GM23338 (cell line): ENCODE results near the gene SLC9C2. TPM values are rescaled to one million over a fixed set of nuclear protein-coding genes. Genes with fewer than 3 reads are reported as not detected.
A peak's percentile ranks its signal among the peaks of the same experiment; 100 is the strongest.

Source experiments
- ATAC-seq: fragments of 200-7000 bp; cut with Tn5 transposase; 3 replicates; pipeline ENCODE4 v1.9.1; 2020
- DNase-seq: peaks from one replicate; pipeline ENCODE4 v3.0.0-alpha.2; 2015; ENCODE audit warnings: low spot score
- H2AFZ ChIP-seq: fragments of 200-600 bp; sonication (generic); 2 replicates; pipeline ENCODE4 v1.8.0; 2016; ENCODE audit warnings: antibody characterized with exemption, mild to moderate bottlenecking, moderate library complexity
- H3F3A ChIP-seq: fragments of 200-600 bp; sonication (generic); replicated peaks from 2 replicates; pipeline ENCODE4 v1.8.0; 2017; ENCODE audit warnings: antibody characterized with exemption, mixed run types, low read depth
- H3K27ac ChIP-seq: fragments of 200-600 bp; sonication (generic); 2 replicates; pipeline ENCODE4 v1.6.1; 2016; ENCODE audit warnings: low read depth
- H3K27me3 ChIP-seq: fragments of 200-600 bp; sonication (generic); 2 replicates; pipeline ENCODE4 v1.8.0; 2016; ENCODE audit warnings: mild to moderate bottlenecking, mixed run types, moderate library complexity; ENCODE audit not compliant: insufficient read depth
- H3K36me3 ChIP-seq: fragments of 200-600 bp; sonication (generic); 2 replicates; pipeline ENCODE4 v1.8.0; 2016; ENCODE audit warnings: mild to moderate bottlenecking; ENCODE audit not compliant: insufficient read depth
- H3K4me1 ChIP-seq: fragments of 200-600 bp; sonication (generic); 2 replicates; pipeline ENCODE4 v1.8.0; 2016; ENCODE audit warnings: mild to moderate bottlenecking, moderate library complexity; ENCODE audit not compliant: insufficient read depth
- H3K4me2 ChIP-seq: fragments of 200-600 bp; sonication (generic); 2 replicates; pipeline ENCODE4 v1.7.1; 2017; ENCODE audit warnings: mixed run types
- H3K4me3 ChIP-seq: fragments of 200-600 bp; sonication (generic); 2 replicates; pipeline ENCODE4 v1.6.1; 2016; ENCODE audit warnings: mixed run types
- H3K79me2 ChIP-seq: fragments of 200-600 bp; sonication (generic); replicated peaks from 2 replicates; pipeline ENCODE4 v1.8.0; 2017; ENCODE audit warnings: mild to moderate bottlenecking; ENCODE audit not compliant: insufficient read depth
- H3K9me2 ChIP-seq: fragments of 200-600 bp; sonication (generic); 2 replicates; pipeline ENCODE4 v1.8.0; 2017; ENCODE audit not compliant: insufficient read depth
- H4K20me1 ChIP-seq: fragments of 200-600 bp; sonication (generic); replicated peaks from 2 replicates; pipeline ENCODE4 v1.8.0; 2017; ENCODE audit warnings: mild to moderate bottlenecking; ENCODE audit not compliant: insufficient read depth
- H3K27ac Mint-ChIP-seq: 2 replicates; pipeline ENCODE4 v1.8.0; 2020; ENCODE audit warnings: inconsistent platforms, mild to moderate bottlenecking, moderate library complexity, mixed read lengths
- H3K27me3 Mint-ChIP-seq: 3 replicates; pipeline ENCODE4 v1.8.0; 2022; ENCODE audit warnings: low read depth, mild to moderate bottlenecking, moderate library complexity, mixed read lengths, inconsistent platforms; ENCODE audit not compliant: insufficient read depth, poor library complexity
- H3K36me3 Mint-ChIP-seq: 3 replicates; pipeline ENCODE4 v1.8.0; 2021; ENCODE audit warnings: low read depth, mild to moderate bottlenecking, inconsistent platforms, moderate library complexity, mixed read lengths
- H3K4me1 Mint-ChIP-seq: 3 replicates; pipeline ENCODE4 v1.8.0; 2020; ENCODE audit warnings: mild to moderate bottlenecking, inconsistent platforms, mixed read lengths
- H3K4me3 Mint-ChIP-seq: 3 replicates; pipeline ENCODE4 v1.8.0; 2021; ENCODE audit warnings: moderate library complexity, mild to moderate bottlenecking, inconsistent platforms, mixed read lengths
- H3K9me3 Mint-ChIP-seq: 3 replicates; pipeline ENCODE4 v1.8.0; 2020; ENCODE audit warnings: moderate library complexity, mild to moderate bottlenecking, inconsistent platforms, mixed read lengths
- EZH2 ChIP-seq: fragments of 200-600 bp; sonication (generic); IDR thresholded peaks from one replicate; pipeline ENCODE4 v1.8.0; 2017; ENCODE audit warnings: antibody characterized with exemption, mild to moderate bottlenecking, low read depth; ENCODE audit not compliant: unreplicated experiment
- JUNB ChIP-seq: IDR thresholded peaks from one replicate; pipeline ENCODE4 v1.6.1; 2016; ENCODE audit warnings: antibody characterized with exemption; ENCODE audit not compliant: unreplicated experiment
- ZNF114 ChIP-seq: fragments of 250-450 bp; sonication (Bioruptor Pico); IDR thresholded peaks from 2 replicates; pipeline ENCODE4 v1.5.0; 2020; ENCODE audit warnings: mild to moderate bottlenecking, moderate library complexity
- ZNF331 ChIP-seq: fragments of 250-450 bp; sonication (Bioruptor Pico); IDR thresholded peaks from 2 replicates; pipeline ENCODE4 v1.5.0; 2020; ENCODE audit warnings: low read depth, mild to moderate bottlenecking, moderate library complexity
- polyA plus RNA-seq: library from polyadenylated mRNA; unstranded; fragments of >200 nt; fragmentation: Nextera tagmentation; extraction: Ambion mirVana; gene quantifications from 2 replicates; pipeline ENCODE4 v1.2.1, GENCODE V29; 2016
- total RNA-seq: library from RNA; depleted of rRNA; stranded (reverse); fragments of >200 nt; shearing (Covaris generic); gene quantifications from 2 replicates; pipeline ENCODE4 v1.2.3, GENCODE V29; 2014
- TF ChIP-seq, protein P1 (sequence below): fragments of 250-450 bp; sonication (Bioruptor Pico); IDR thresholded peaks from 2 replicates; pipeline ENCODE4 v1.5.0; 2020; ENCODE audit warnings: mild to moderate bottlenecking, moderate library complexity

SLC9C2 gene
- total and polyA plus RNA-seq, 2 experiments from 2014 or later: not detected

DNA sequence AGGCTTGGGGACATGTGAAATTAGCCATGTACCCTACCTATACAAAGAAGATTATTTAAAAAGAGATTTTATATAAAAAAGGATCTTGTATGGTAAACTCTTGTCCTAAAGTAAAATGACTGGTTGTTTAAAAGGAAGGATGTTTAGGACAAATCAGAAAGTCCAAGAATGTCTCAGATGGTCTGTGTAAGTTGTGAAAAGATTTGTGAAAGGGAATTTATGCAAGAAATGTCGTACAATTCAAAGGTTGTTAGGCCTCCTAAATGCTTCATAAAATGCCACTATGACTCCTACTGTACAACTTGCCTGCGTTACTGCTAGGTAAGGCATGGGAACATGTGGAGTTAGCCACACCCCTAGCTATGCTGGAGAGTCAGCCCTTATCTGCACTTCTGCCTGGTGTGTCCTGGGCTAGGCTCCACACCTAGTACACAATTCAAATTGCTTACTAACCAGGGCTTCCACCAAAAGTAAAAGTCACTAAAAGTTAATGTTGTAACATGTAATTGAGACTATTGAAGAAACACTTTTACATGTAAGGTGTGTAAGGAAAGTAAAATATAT, 106.0 kb downstream of the SLC9C2 start:
- H3K4me2 ChIP-seq: no peak overlapping the region
- H3K79me2 ChIP-seq: no peaks in the 10 kb centered on the region
- ATAC-seq (no peak), DNase-seq (peak; percentile 9)
- Mint-ChIP-seq H3K9me3 (peaks cover 57% of the 10 kb centered on the region), H3K4me3 (no peak overlapping the region), H3K27ac (no peak overlapping the region), H3K4me1 (no peaks in the 10 kb centered on the region), H3K27me3 (no peaks in the 10 kb centered on the region), H3K36me3 (peaks cover 43% of the 10 kb centered on the region)
- H3K36me3 ChIP-seq: peaks cover 3% of the 10 kb centered on the region
- H3K4me3 ChIP-seq: no peak overlapping the region
- H3F3A ChIP-seq: no peaks in the 10 kb centered on the region
- TF ChIP-seq EZH2 (no peak), ZNF114 (CRISPR knock-in tag) (no peak), ZNF331 (no peak)
- TF ChIP-seq, protein P1, sequence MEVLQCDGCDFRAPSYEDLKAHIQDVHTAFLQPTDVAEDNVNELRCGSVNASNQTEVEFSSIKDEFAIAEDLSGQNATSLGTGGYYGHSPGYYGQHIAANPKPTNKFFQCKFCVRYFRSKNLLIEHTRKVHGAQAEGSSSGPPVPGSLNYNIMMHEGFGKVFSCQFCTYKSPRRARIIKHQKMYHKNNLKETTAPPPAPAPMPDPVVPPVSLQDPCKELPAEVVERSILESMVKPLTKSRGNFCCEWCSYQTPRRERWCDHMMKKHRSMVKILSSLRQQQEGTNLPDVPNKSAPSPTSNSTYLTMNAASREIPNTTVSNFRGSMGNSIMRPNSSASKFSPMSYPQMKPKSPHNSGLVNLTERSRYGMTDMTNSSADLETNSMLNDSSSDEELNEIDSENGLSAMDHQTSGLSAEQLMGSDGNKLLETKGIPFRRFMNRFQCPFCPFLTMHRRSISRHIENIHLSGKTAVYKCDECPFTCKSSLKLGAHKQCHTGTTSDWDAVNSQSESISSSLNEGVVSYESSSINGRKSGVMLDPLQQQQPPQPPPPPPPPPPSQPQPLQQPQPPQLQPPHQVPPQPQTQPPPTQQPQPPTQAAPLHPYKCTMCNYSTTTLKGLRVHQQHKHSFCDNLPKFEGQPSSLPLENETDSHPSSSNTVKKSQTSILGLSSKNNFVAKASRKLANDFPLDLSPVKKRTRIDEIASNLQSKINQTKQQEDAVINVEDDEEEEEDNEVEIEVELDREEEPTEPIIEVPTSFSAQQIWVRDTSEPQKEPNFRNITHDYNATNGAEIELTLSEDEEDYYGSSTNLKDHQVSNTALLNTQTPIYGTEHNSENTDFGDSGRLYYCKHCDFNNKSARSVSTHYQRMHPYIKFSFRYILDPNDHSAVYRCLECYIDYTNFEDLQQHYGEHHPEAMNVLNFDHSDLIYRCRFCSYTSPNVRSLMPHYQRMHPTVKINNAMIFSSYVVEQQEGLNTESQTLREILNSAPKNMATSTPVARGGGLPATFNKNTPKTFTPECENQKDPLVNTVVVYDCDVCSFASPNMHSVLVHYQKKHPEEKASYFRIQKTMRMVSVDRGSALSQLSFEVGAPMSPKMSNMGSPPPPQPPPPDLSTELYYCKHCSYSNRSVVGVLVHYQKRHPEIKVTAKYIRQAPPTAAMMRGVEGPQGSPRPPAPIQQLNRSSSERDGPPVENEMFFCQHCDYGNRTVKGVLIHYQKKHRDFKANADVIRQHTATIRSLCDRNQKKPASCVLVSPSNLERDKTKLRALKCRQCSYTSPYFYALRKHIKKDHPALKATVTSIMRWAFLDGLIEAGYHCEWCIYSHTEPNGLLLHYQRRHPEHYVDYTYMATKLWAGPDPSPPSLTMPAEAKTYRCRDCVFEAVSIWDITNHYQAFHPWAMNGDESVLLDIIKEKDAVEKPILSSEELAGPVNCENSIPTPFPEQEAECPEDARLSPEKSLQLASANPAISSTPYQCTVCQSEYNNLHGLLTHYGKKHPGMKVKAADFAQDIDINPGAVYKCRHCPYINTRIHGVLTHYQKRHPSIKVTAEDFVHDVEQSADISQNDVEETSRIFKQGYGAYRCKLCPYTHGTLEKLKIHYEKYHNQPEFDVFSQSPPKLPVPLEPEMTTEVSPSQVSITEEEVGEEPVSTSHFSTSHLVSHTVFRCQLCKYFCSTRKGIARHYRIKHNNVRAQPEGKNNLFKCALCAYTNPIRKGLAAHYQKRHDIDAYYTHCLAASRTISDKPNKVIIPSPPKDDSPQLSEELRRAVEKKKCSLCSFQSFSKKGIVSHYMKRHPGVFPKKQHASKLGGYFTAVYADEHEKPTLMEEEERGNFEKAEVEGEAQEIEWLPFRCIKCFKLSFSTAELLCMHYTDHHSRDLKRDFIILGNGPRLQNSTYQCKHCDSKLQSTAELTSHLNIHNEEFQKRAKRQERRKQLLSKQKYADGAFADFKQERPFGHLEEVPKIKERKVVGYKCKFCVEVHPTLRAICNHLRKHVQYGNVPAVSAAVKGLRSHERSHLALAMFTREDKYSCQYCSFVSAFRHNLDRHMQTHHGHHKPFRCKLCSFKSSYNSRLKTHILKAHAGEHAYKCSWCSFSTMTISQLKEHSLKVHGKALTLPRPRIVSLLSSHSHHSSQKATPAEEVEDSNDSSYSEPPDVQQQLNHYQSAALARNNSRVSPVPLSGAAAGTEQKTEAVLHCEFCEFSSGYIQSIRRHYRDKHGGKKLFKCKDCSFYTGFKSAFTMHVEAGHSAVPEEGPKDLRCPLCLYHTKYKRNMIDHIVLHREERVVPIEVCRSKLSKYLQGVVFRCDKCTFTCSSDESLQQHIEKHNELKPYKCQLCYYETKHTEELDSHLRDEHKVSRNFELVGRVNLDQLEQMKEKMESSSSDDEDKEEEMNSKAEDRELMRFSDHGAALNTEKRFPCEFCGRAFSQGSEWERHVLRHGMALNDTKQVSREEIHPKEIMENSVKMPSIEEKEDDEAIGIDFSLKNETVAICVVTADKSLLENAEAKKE (CRISPR knock-in tag): no peak
- H3K27ac ChIP-seq: no peak overlapping the region
- H3K4me1 ChIP-seq: no peaks in the 10 kb centered on the region
- no peaks in the 10 kb centered on the region for H3K27me3 ChIP-seq
- no peaks in the 10 kb centered on the region for H4K20me1 ChIP-seq
- H3K9me2 ChIP-seq: no peaks in the 10 kb centered on the region
- H2AFZ ChIP-seq: no peak overlapping the region

DNA sequence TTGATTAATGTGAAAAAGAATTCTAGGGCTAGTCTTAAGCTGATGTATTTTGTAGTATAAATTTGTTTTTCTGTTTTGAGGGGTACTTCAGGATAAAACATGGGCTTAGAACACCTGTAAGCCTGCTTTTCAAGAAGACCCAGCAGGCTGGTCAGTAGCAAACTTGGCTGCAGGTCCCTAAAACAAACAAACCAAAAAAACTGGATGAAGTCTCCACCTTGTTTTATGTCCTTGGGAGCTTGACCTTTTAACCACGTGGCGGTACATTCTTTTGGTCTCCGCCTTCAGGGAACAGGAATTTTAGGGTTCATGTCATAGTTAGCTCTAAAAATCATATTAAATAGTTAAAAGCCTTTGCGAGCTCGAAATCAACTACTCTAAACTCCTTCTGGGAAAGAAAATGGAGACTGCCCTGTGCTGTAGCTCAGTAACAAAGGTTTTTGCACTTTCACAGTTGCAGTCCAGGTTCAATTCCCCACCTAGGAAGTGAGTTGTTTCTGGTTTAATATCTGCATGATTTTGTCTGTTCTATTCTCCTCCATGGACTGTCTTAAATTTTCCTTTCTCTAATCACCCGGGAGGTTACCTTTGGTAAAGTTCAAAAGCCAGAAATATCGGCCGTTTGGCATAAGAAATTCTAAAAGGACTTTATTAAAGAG, 107.1 kb downstream of the SLC9C2 start:
- no peaks in the 10 kb centered on the region for H3F3A ChIP-seq
- H3K9me3 Mint-ChIP-seq: peaks cover 57% of the 10 kb centered on the region
- no peaks in the 10 kb centered on the region for H4K20me1 ChIP-seq
- no peak overlapping the region for H3K27ac ChIP-seq
- peaks cover 49% of the 10 kb centered on the region for H3K36me3 Mint-ChIP-seq
- ATAC-seq: no peak
- H3K79me2 ChIP-seq: no peaks in the 10 kb centered on the region
- H3K4me3 ChIP-seq: no peak overlapping the region
- no peak overlapping the region for H3K4me2 ChIP-seq
- no peaks in the 10 kb centered on the region for H3K4me1 Mint-ChIP-seq
- H3K27ac Mint-ChIP-seq: no peak overlapping the region
- H2AFZ ChIP-seq: no peak overlapping the region
- H3K4me1 ChIP-seq: 0 out of 2 replicates have a peak, but pooled peaks cover 4% of the 10 kb centered on the region
- no peaks in the 10 kb centered on the region for H3K27me3 ChIP-seq
- H3K4me3 Mint-ChIP-seq: no peak overlapping the region
- H3K36me3 ChIP-seq: peaks cover 3% of the 10 kb centered on the region
- H3K9me2 ChIP-seq: peaks cover 8% of the 10 kb centered on the region; the same call in 1 of the 2 replicates
- DNase-seq: no peak
- H3K27me3 Mint-ChIP-seq: no peaks in the 10 kb centered on the region
- TF ChIP-seq, protein P1 (CRISPR knock-in tag): no peak
- TF ChIP-seq JUNB: no peak
